C4-2B (cell line): ENCODE results near the gene GCK.

Experiments
- CTCF ChIP-seq: fragments of 450-650 bp; conservative IDR thresholded peaks from 2 replicates; pipeline ENCODE4 v1.5.1; 2017; ENCODE audit warnings: mild to moderate bottlenecking
- ZFX ChIP-seq: fragments of 450-650 bp; IDR thresholded peaks from 2 replicates; pipeline ENCODE4 v1.6.1; 2017

- TF ChIP-seq CTCF (no peak), ZFX (no peak)
Observed at GRCh38 chr7:44117801-44118429, 71.3 kb downstream of the GCK start.
